HEK293 (cell line): Measurements from ENCODE around the gene PTPRCAP.
A peak's percentile ranks its signal among the peaks of the same experiment; 100 is the strongest.

ENCODE experiments used
- CTCF ChIA-PET: fragments of 350-600 bp; formaldehyde crosslinking; extraction: SDS; loops from one replicate; lab custom pipeline; 2021; ENCODE audit warnings: antibody characterized with exemption; lab: Yijun Ruan, JAX
- POLR2A ChIA-PET: fragments of 300-600 bp; formaldehyde crosslinking; extraction: SDS; loops from one replicate; lab custom pipeline; 2020; ENCODE audit warnings: antibody characterized with exemption, inconsistent platforms; lab: Yijun Ruan, JAX
- H3K27ac ChIP-seq: fragments of 200-500 bp; sonication (Bioruptor generic); 2 replicates; pipeline ENCODE4 v1.5.1; 2014; ENCODE audit warnings: low read depth, low read length, control low read depth, inconsistent platforms; ENCODE audit errors: extremely low read depth
- H3K36me3 ChIP-seq, 2 experiments: fragments of 200-500 bp in 1 of 2; sonication (Bioruptor generic) in 1 of 2; 1 replicate in 1 of 2; 2 replicates in 1 of 2; pipeline ENCODE4 v1.5.1; 2014 to 2017; ENCODE audit warnings: inconsistent platforms in 2 of 2, low read length in 2 of 2; ENCODE audit not compliant: control insufficient read depth in 2 of 2, insufficient read depth in 1 of 2
- H3K4me1 ChIP-seq: fragments of 200-500 bp; sonication (Bioruptor generic); 2 replicates; pipeline ENCODE4 v1.5.1; 2014; ENCODE audit warnings: mild to moderate bottlenecking, low read length, inconsistent platforms; ENCODE audit not compliant: control insufficient read depth, insufficient read depth
- H3K4me3 ChIP-seq: 2 replicates; pipeline ENCODE4 v1.5.1; 2011; ENCODE audit warnings: low read depth, mild to moderate bottlenecking, control low read depth, low read length, moderate library complexity
- H3K9me3 ChIP-seq: fragments of 200-500 bp; sonication (Bioruptor generic); 2 replicates; pipeline ENCODE4 v1.5.1; 2014; ENCODE audit warnings: low read depth, low read length, inconsistent platforms; ENCODE audit not compliant: control insufficient read depth, insufficient read depth
- BCL11A ChIP-seq: fragments of 450-650 bp; formaldehyde crosslinking; IDR thresholded peaks from 2 replicates; pipeline ENCODE4 v1.5.1; 2016; ENCODE audit warnings: low read depth, missing biosample characterization, missing genetic modification characterization
- GLIS2 ChIP-seq: fragments of 450-650 bp; formaldehyde crosslinking; IDR thresholded peaks from 2 replicates; pipeline ENCODE4 v1.5.1; 2016; ENCODE audit warnings: missing biosample characterization, missing genetic modification characterization
- HOXA7 ChIP-seq: sonication (generic); formaldehyde crosslinking; IDR thresholded peaks from 2 replicates; pipeline ENCODE4 v1.8.1; 2022; ENCODE audit warnings: missing genetic modification reagents, borderline replicate concordance
- IKZF3 ChIP-seq: fragments of 450-650 bp; IDR thresholded peaks from 2 replicates; pipeline ENCODE4 v1.5.0; 2018; ENCODE audit warnings: missing biosample characterization, mild to moderate bottlenecking, missing genetic modification characterization, moderate library complexity
- KLF8 ChIP-seq: fragments of 450-650 bp; formaldehyde crosslinking; IDR thresholded peaks from 2 replicates; pipeline ENCODE4 v1.5.1; 2016; ENCODE audit warnings: missing biosample characterization, missing genetic modification characterization
- SP3 ChIP-seq: fragments of 450-650 bp; formaldehyde crosslinking; IDR thresholded peaks from 2 replicates; pipeline ENCODE4 v1.5.1; 2016; ENCODE audit warnings: missing biosample characterization, missing genetic modification characterization
- YY1 ChIP-seq: fragments of 450-650 bp; formaldehyde crosslinking; IDR thresholded peaks from 2 replicates; pipeline ENCODE4 v1.5.1; 2018; ENCODE audit warnings: missing biosample characterization, missing genetic modification characterization
- ZBTB1 ChIP-seq: fragments of 450-650 bp; formaldehyde crosslinking; IDR thresholded peaks from 2 replicates; pipeline ENCODE4 v1.5.1; 2016; ENCODE audit warnings: missing biosample characterization, missing genetic modification characterization
- ZBTB17 ChIP-seq: fragments of 450-650 bp; formaldehyde crosslinking; IDR thresholded peaks from 2 replicates; pipeline ENCODE4 v1.5.1; 2016; ENCODE audit warnings: missing biosample characterization, missing genetic modification characterization
- ZBTB20 ChIP-seq: fragments of 450-650 bp; formaldehyde crosslinking; IDR thresholded peaks from 2 replicates; pipeline ENCODE4 v1.5.1; 2016; ENCODE audit warnings: missing biosample characterization, missing genetic modification characterization
- ZBTB48 ChIP-seq: fragments of 450-650 bp; formaldehyde crosslinking; IDR thresholded peaks from 2 replicates; pipeline ENCODE4 v1.5.1; 2016; ENCODE audit warnings: missing biosample characterization, missing genetic modification characterization
- ZBTB8A ChIP-seq: fragments of 450-650 bp; formaldehyde crosslinking; IDR thresholded peaks from 2 replicates; pipeline ENCODE4 v1.5.1; 2016; ENCODE audit warnings: missing biosample characterization, missing genetic modification characterization
- ZFHX2 ChIP-seq: fragments of 450-650 bp; formaldehyde crosslinking; conservative IDR thresholded peaks from 2 replicates; pipeline ENCODE4 v1.5.1; 2016; ENCODE audit warnings: missing biosample characterization, missing genetic modification characterization
- ZFP3 ChIP-seq: fragments of 450-650 bp; formaldehyde crosslinking; IDR thresholded peaks from 2 replicates; pipeline ENCODE4 v1.5.1; 2016; ENCODE audit warnings: low read depth, missing biosample characterization, missing genetic modification characterization
- ZFP37 ChIP-seq: fragments of 450-650 bp; formaldehyde crosslinking; IDR thresholded peaks from 2 replicates; pipeline ENCODE4 v1.5.1; 2016; ENCODE audit warnings: missing biosample characterization, missing genetic modification characterization
- ZNF114 ChIP-seq: fragments of 450-650 bp; formaldehyde crosslinking; IDR thresholded peaks from 2 replicates; pipeline ENCODE4 v1.5.0; 2017; ENCODE audit warnings: missing biosample characterization, missing genetic modification characterization
- ZNF239 ChIP-seq: fragments of 450-650 bp; formaldehyde crosslinking; IDR thresholded peaks from 2 replicates; pipeline ENCODE4 v1.5.1; 2016; ENCODE audit warnings: missing biosample characterization, missing genetic modification characterization
- ZNF335 ChIP-seq: fragments of 450-650 bp; formaldehyde crosslinking; conservative IDR thresholded peaks from 2 replicates; pipeline ENCODE4 v1.5.1; 2016; ENCODE audit warnings: missing biosample characterization, missing genetic modification characterization
- ZNF560 ChIP-seq: fragments of 450-650 bp; formaldehyde crosslinking; IDR thresholded peaks from 2 replicates; pipeline ENCODE4 v1.5.1; 2017; ENCODE audit warnings: missing biosample characterization, missing genetic modification characterization, borderline replicate concordance
- ZNF561 ChIP-seq: fragments of 450-650 bp; IDR thresholded peaks from 2 replicates; pipeline ENCODE4 v1.5.1; 2018; ENCODE audit warnings: missing biosample characterization, missing genetic modification characterization, borderline replicate concordance
- ZNF610 ChIP-seq: fragments of 450-650 bp; formaldehyde crosslinking; IDR thresholded peaks from 2 replicates; pipeline ENCODE4 v1.5.1; 2016; ENCODE audit warnings: missing biosample characterization, missing genetic modification characterization, borderline replicate concordance
- ZNF629 ChIP-seq: fragments of 450-650 bp; formaldehyde crosslinking; IDR thresholded peaks from 2 replicates; pipeline ENCODE4 v1.5.1; 2017; ENCODE audit warnings: missing biosample characterization, missing genetic modification characterization
- ZSCAN23 ChIP-seq: fragments of 450-650 bp; formaldehyde crosslinking; IDR thresholded peaks from 2 replicates; pipeline ENCODE4 v1.5.1; 2016; ENCODE audit warnings: missing biosample characterization, missing genetic modification characterization
- ZXDB ChIP-seq: fragments of 450-650 bp; formaldehyde crosslinking; IDR thresholded peaks from 2 replicates; pipeline ENCODE4 v1.5.1; 2016; ENCODE audit warnings: missing biosample characterization, missing genetic modification characterization
- TF ChIP-seq, protein P1 (sequence below): fragments of 450-650 bp; formaldehyde crosslinking; IDR thresholded peaks from 2 replicates; pipeline ENCODE4 v1.5.1; 2016; ENCODE audit warnings: missing biosample characterization, missing genetic modification characterization
- TF ChIP-seq, protein P2 (sequence below): fragments of 450-650 bp; formaldehyde crosslinking; IDR thresholded peaks from 2 replicates; pipeline ENCODE4 v1.5.1; 2016; ENCODE audit warnings: missing biosample characterization, missing genetic modification characterization
- TF ChIP-seq, protein P3 (sequence below): fragments of 450-650 bp; formaldehyde crosslinking; IDR thresholded peaks from 2 replicates; pipeline ENCODE4 v1.5.1; 2017; ENCODE audit warnings: missing biosample characterization, missing genetic modification characterization
- TF ChIP-seq, protein P4 (sequence below): fragments of 450-650 bp; formaldehyde crosslinking; IDR thresholded peaks from 2 replicates; pipeline ENCODE4 v1.5.1; 2016; ENCODE audit warnings: missing biosample characterization, missing genetic modification characterization

Gene PTPRCAP

DNA sequence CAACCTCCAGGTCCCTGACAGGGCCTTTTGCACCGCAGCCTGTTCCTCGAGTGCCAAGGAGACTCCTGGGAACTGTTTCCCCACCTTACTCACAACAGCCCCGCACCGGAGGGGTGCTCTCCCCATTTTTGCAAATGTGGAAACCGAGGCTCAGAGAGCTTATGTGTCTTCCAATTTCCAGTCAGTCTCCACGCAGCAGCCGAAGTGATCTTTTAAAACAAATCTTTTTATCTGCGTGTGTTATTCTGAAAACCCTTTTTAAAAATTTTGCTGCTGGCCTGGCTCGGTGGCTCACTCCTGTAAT is 32.0 kb upstream of the PTPRCAP start:
- peak overlapping the region; percentile 46 for H3K4me3 ChIP-seq
- no peaks in the 10 kb centered on the region for H3K4me1 ChIP-seq
- TF ChIP-seq ZNF335 (tag by site-specific recombination) = peak; percentile 52; the same call in 1 of the 2 replicates
- no peak for TF ChIP-seq ZNF560
- TF ChIP-seq SP3 = 0 out of 2 replicates have a peak, but pooled peaks have one; percentile 4
- no peak overlapping the region for H3K27ac ChIP-seq
- no peaks in the 10 kb centered on the region for H3K9me3 ChIP-seq
- no peaks in the 10 kb centered on the region for H3K36me3 ChIP-seq
- CTCF ChIA-PET = interaction anchor here (0.9 to 1.9 kb wide), 3 partner anchors 68 to 81 kb away, joined by 3 to 10 read pairs (median 7); partner anchors contain the start of genes PPP1CA and RAD9A
- POLR2A ChIA-PET = interaction anchor here (1.0 to 2.8 kb wide), 8 partner anchors 14 to 114 kb away, joined by 3 to 23 read pairs (median 5); partner anchors contain the start of genes AIP, GSTP1, PITPNM1 and PPP1CA

DNA sequence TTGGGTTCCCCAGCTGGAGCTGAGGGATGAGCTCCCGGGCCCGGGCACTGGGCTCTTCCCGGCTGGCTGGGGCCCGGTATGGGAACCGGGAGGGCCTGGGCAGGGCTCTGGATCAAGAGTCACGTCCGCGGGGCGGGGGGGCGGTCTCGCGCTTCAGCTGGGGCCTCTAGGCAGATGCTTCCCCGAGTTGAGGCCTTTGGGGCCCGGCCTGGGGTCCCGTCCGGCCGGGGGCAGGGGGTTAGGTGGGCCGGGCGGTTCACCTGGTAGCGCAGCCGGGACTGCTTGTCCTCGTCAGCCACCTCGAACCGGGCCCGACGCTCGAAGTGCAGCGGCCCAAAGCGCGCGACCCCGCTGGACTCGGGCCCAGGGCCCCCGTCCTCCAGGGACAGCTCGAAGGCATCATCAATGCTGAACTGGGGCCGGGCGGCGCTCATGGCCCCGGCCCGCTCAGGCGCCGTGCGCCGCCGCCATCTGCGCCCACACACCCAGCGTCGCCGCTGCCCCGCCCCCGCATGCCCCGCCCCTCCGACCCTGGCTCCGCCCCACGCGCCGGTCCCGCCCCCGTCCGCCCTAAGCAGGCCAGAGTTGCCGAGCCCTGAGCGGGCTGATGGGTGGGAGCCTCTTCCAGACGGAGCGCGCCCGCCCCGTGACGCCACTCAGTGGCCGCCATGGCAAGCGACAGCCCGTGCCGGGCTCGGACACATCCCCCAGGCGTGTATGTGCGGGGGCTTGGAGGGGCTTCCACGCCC is 31.5 kb upstream of the PTPRCAP start, which contains the start of gene TMEM134:
Gene TMEM134, minus strand, starts transcription at position 493 of the 749 bp plus-strand sequence. Its CDS starts 59 bp downstream, at position 434.
- POLR2A ChIA-PET = interaction anchor here (0.5 to 2.8 kb wide), 11 partner anchors 9 to 115 kb away, joined by 3 to 23 read pairs (median 5); partner anchors contain the start of genes AIP, GSTP1, PITPNM1 and PPP1CA
- H3K4me3 ChIP-seq = peak within 1 kb of the TSS; percentile 71
- H3K27ac ChIP-seq = peak within 1 kb of the TSS; percentile 47; the same call in 1 of the 2 replicates
- no peaks in the 10 kb centered on the region for H3K9me3 ChIP-seq
- H3K4me1 ChIP-seq = no peaks in the 10 kb centered on the region; the same call in 1 of the 2 replicates
- CTCF ChIA-PET = interaction anchor here (1.4 to 1.9 kb wide), 3 partner anchors 68 to 80 kb away, joined by 7 to 10 read pairs (median 10); partner anchors contain the start of gene PPP1CA
- H3K36me3 ChIP-seq = no peaks in the 10 kb centered on the region
- peak; percentile 48; the same call in 1 of the 2 replicates for TF ChIP-seq ZNF629 (tag by site-specific recombination)
- TF ChIP-seq, protein P1, sequence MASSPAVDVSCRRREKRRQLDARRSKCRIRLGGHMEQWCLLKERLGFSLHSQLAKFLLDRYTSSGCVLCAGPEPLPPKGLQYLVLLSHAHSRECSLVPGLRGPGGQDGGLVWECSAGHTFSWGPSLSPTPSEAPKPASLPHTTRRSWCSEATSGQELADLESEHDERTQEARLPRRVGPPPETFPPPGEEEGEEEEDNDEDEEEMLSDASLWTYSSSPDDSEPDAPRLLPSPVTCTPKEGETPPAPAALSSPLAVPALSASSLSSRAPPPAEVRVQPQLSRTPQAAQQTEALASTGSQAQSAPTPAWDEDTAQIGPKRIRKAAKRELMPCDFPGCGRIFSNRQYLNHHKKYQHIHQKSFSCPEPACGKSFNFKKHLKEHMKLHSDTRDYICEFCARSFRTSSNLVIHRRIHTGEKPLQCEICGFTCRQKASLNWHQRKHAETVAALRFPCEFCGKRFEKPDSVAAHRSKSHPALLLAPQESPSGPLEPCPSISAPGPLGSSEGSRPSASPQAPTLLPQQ (tag by site-specific recombination) = 0 out of 2 replicates have a peak, but pooled peaks have one; percentile 20
- peak; percentile 39; the same call in 1 of the 2 replicates for TF ChIP-seq IKZF3 (tag by site-specific recombination)
- TF ChIP-seq BCL11A = no peak
- TF ChIP-seq ZBTB17 (tag by site-specific recombination) = peak; percentile 77
- 0 out of 2 replicates have a peak, but pooled peaks have one; percentile 43 for TF ChIP-seq ZFHX2 (tag by site-specific recombination)
- no peak for TF ChIP-seq ZFP37 (tag by site-specific recombination)
- TF ChIP-seq, protein P2, sequence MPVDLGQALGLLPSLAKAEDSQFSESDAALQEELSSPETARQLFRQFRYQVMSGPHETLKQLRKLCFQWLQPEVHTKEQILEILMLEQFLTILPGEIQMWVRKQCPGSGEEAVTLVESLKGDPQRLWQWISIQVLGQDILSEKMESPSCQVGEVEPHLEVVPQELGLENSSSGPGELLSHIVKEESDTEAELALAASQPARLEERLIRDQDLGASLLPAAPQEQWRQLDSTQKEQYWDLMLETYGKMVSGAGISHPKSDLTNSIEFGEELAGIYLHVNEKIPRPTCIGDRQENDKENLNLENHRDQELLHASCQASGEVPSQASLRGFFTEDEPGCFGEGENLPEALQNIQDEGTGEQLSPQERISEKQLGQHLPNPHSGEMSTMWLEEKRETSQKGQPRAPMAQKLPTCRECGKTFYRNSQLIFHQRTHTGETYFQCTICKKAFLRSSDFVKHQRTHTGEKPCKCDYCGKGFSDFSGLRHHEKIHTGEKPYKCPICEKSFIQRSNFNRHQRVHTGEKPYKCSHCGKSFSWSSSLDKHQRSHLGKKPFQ (tag by site-specific recombination) = no peak
- TF ChIP-seq ZNF610 (tag by site-specific recombination) = no peak
- TF ChIP-seq HOXA7 (CRISPR knock-in tag) = no peak
- peak; percentile 49; the same call in 1 of the 2 replicates for TF ChIP-seq ZBTB48 (tag by site-specific recombination)
- TF ChIP-seq ZNF561 = peak; percentile 100
- no peak for TF ChIP-seq ZSCAN23 (tag by site-specific recombination)
- TF ChIP-seq, protein P3, sequence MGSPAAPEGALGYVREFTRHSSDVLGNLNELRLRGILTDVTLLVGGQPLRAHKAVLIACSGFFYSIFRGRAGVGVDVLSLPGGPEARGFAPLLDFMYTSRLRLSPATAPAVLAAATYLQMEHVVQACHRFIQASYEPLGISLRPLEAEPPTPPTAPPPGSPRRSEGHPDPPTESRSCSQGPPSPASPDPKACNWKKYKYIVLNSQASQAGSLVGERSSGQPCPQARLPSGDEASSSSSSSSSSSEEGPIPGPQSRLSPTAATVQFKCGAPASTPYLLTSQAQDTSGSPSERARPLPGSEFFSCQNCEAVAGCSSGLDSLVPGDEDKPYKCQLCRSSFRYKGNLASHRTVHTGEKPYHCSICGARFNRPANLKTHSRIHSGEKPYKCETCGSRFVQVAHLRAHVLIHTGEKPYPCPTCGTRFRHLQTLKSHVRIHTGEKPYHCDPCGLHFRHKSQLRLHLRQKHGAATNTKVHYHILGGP (tag by site-specific recombination) = no peak
- TF ChIP-seq ZNF114 (tag by site-specific recombination) = no peak
- TF ChIP-seq ZNF335 (tag by site-specific recombination) = peak; percentile 69
- peak; percentile 60; the same call in 1 of the 2 replicates for TF ChIP-seq KLF8 (tag by site-specific recombination)
- peak; percentile 71 for TF ChIP-seq ZBTB8A (tag by site-specific recombination)
- no peak for TF ChIP-seq ZBTB1 (tag by site-specific recombination)
- no peak for TF ChIP-seq ZNF239 (tag by site-specific recombination)
- TF ChIP-seq, protein P4, sequence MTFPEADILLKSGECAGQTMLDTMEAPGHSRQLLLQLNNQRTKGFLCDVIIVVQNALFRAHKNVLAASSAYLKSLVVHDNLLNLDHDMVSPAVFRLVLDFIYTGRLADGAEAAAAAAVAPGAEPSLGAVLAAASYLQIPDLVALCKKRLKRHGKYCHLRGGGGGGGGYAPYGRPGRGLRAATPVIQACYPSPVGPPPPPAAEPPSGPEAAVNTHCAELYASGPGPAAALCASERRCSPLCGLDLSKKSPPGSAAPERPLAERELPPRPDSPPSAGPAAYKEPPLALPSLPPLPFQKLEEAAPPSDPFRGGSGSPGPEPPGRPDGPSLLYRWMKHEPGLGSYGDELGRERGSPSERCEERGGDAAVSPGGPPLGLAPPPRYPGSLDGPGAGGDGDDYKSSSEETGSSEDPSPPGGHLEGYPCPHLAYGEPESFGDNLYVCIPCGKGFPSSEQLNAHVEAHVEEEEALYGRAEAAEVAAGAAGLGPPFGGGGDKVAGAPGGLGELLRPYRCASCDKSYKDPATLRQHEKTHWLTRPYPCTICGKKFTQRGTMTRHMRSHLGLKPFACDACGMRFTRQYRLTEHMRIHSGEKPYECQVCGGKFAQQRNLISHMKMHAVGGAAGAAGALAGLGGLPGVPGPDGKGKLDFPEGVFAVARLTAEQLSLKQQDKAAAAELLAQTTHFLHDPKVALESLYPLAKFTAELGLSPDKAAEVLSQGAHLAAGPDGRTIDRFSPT (tag by site-specific recombination) = peak; percentile 26; the same call in 1 of the 2 replicates
- peak; percentile 57; the same call in 1 of the 2 replicates for TF ChIP-seq GLIS2 (tag by site-specific recombination)
- TF ChIP-seq ZBTB20 (tag by site-specific recombination) = peak; percentile 88
- no peak for TF ChIP-seq ZFP3 (tag by site-specific recombination)
- TF ChIP-seq YY1 = peak; percentile 54
- TF ChIP-seq ZXDB (tag by site-specific recombination) = 0 out of 2 replicates have a peak, but pooled peaks have one; percentile 43
